ENCODE measurements around the gene PRR18. TPM values are rescaled to one million over a fixed set of nuclear protein-coding genes. Genes with fewer than 3 reads are reported as not detected.

PRR18 gene
- total and polyA plus RNA-seq, 9 of the 15 experiments (the other 6 are each of a cell fraction or from before 2014, with no cell fraction given), result not detected

- TF ChIP-seq RB1 (IDR thresholded peaks at IDR 0.05; ENCODE audit: low read depth) (no peak), FOS (IDR thresholded peaks at IDR 0.05; ENCODE audit: extremely low read depth, insufficient read length) (no peak), GTF2F1 (IDR thresholded peaks at IDR 0.05; ENCODE audit: low read depth, low read length) (no peak), CREB1 (IDR thresholded peaks at IDR 0.05) (no peak), CREB1 (CRISPR knock-in tag; IDR thresholded peaks at IDR 0.05) (no peak), ZBTB5 (IDR thresholded peaks at IDR 0.05) (no peak), E2F1 (CRISPR knock-in tag; IDR thresholded peaks at IDR 0.05) (no peak), HMGXB4 (CRISPR knock-in tag; IDR thresholded peaks at IDR 0.05) (no peak), POLR3G (IDR thresholded peaks at IDR 0.05; ENCODE audit: extremely low read depth, insufficient read length, insufficient replicate concordance) (no peak), MCM2 (IDR thresholded peaks at IDR 0.05; ENCODE audit: low read depth) (no peak), HES1 (IDR thresholded peaks at IDR 0.05; ENCODE audit: low read depth) (no peak)
These were observed 37.4 kb downstream of the PRR18 start (continued) for GRCh38 chr6:166270706-166271375.

Measured in K562 (cell line).